H1 (cell line): ENCODE data around the gene SEMA5B. TPM values are rescaled to one million over a fixed set of nuclear protein-coding genes. Genes with fewer than 3 reads are reported as not detected.
A peak's percentile ranks its signal among the peaks of the same experiment; 100 is the strongest.

Experiments used
- CBX5 ChIP-seq: fragments of 300-800, 300-1000 bp; sonication (generic); IDR thresholded peaks from 2 replicates; pipeline ENCODE4 v1.7.1; 2016; ENCODE audit warnings: antibody characterized with exemption, low read length, low read depth
- CBX8 ChIP-seq: fragments of 300-800, 300-1000 bp; sonication (generic); IDR thresholded peaks from 2 replicates; pipeline ENCODE4 v1.7.1; 2016; ENCODE audit warnings: low read depth, low read length, borderline replicate concordance
- CTBP2 ChIP-seq: IDR thresholded peaks from 2 replicates; pipeline ENCODE4 v1.7.0; 2011; ENCODE audit warnings: borderline replicate concordance, mild to moderate bottlenecking, moderate library complexity, mixed read lengths, low read length; ENCODE audit not compliant: insufficient read depth, insufficient read length
- EGR1 ChIP-seq: IDR thresholded peaks from 2 replicates; pipeline ENCODE4 v1.6.1; 2011; ENCODE audit warnings: low read depth, low read length, borderline replicate concordance
- EZH2 ChIP-seq: fragments of 200-600 bp; sonication (generic); IDR thresholded peaks from 2 replicates; pipeline ENCODE4 v1.7.1; 2012; ENCODE audit warnings: low read depth, mild to moderate bottlenecking, moderate library complexity, low read length, inconsistent platforms; ENCODE audit not compliant: severe bottlenecking
- GTF2F1 ChIP-seq: IDR thresholded peaks from 2 replicates; pipeline ENCODE4 v1.6.1; 2012; ENCODE audit warnings: low read depth, low read length, improper control_type of control experiment, borderline replicate concordance
- HDAC2 ChIP-seq, 2 experiments: fragments of 300-600 bp in 1 of 2; sonication (generic) in 1 of 2; IDR thresholded peaks; 2 replicates each; pipeline ENCODE4 v1.6.1; 2011 to 2012; ENCODE audit warnings: low read depth in 2 of 2, low read length in 2 of 2, mild to moderate bottlenecking in 2 of 2, moderate library complexity in 2 of 2, borderline replicate concordance in 1 of 2, inconsistent platforms in 1 of 2
- HDAC6 ChIP-seq: IDR thresholded peaks from one replicate; pipeline ENCODE4 v1.7.1; 2012; ENCODE audit warnings: low read depth, mild to moderate bottlenecking, inconsistent platforms, low read length, moderate library complexity
- JUN ChIP-seq: IDR thresholded peaks from 2 replicates; pipeline ENCODE4 v1.6.1; 2011; ENCODE audit warnings: low read depth, mild to moderate bottlenecking, improper control_type of control experiment, low read length
- JUND ChIP-seq: IDR thresholded peaks from 2 replicates; pipeline ENCODE4 v1.6.1; 2011; ENCODE audit warnings: mild to moderate bottlenecking, improper control_type of control experiment, low read length
- KDM4A ChIP-seq: IDR thresholded peaks from one replicate; pipeline ENCODE4 v1.7.1; 2012; ENCODE audit warnings: low read depth, mild to moderate bottlenecking, moderate library complexity, low read length, inconsistent platforms; ENCODE audit not compliant: severe bottlenecking
- MAFK ChIP-seq: IDR thresholded peaks from 2 replicates; pipeline ENCODE4 v1.6.1; 2012; ENCODE audit warnings: low read depth, mild to moderate bottlenecking, improper control_type of control experiment, low read length
- NANOG ChIP-seq: IDR thresholded peaks from 2 replicates; pipeline ENCODE4 v1.6.1; 2011; ENCODE audit warnings: low read length, low read depth, mild to moderate bottlenecking, inconsistent platforms; ENCODE audit not compliant: insufficient read depth, poor library complexity, severe bottlenecking
- PHF8 ChIP-seq: fragments of 200-600 bp; sonication (generic); conservative IDR thresholded peaks from 2 replicates; pipeline ENCODE4 v1.7.1; 2012; ENCODE audit warnings: low read depth, mild to moderate bottlenecking, inconsistent platforms, low read length, moderate library complexity
- POLR2A ChIP-seq, 2 experiments: IDR thresholded peaks; 1 replicate in 1 of 2; 2 replicates in 1 of 2; pipeline ENCODE4 v1.6.1; 2011; ENCODE audit warnings: low read depth in 2 of 2, low read length in 2 of 2, mild to moderate bottlenecking in 2 of 2; ENCODE audit errors: control extremely low read depth in 1 of 2
- RAD21 ChIP-seq, 2 experiments: IDR thresholded peaks in 1 of 2; conservative IDR thresholded peaks in 1 of 2; 2 replicates each; pipeline ENCODE4 v1.6.1; 2011; ENCODE audit warnings: low read depth in 2 of 2, low read length in 2 of 2, improper control_type of control experiment in 1 of 2, inconsistent platforms in 1 of 2, mild to moderate bottlenecking in 1 of 2, moderate library complexity in 1 of 2
- SAP30 ChIP-seq: fragments of 300-600 bp; sonication (generic); IDR thresholded peaks from 2 replicates; pipeline ENCODE4 v1.7.1; 2012; ENCODE audit warnings: low read length, moderate library complexity, mild to moderate bottlenecking, inconsistent platforms; ENCODE audit not compliant: insufficient read depth, insufficient replicate concordance
- SIN3A ChIP-seq, 2 experiments: IDR thresholded peaks in 1 of 2; conservative IDR thresholded peaks in 1 of 2; 2 replicates each; pipeline ENCODE4 v1.6.1; 2011 to 2012; ENCODE audit warnings: low read length in 2 of 2, improper control_type of control experiment in 1 of 2, low read depth in 1 of 2, mild to moderate bottlenecking in 1 of 2
- SIX5 ChIP-seq: IDR thresholded peaks from 2 replicates; pipeline ENCODE4 v1.6.1; 2011; ENCODE audit warnings: mild to moderate bottlenecking, low read depth, low read length
- TCF12 ChIP-seq: IDR thresholded peaks from 2 replicates; pipeline ENCODE4 v1.6.1; 2011; ENCODE audit warnings: low read depth, mild to moderate bottlenecking, low read length
- YY1 ChIP-seq: IDR thresholded peaks from 2 replicates; pipeline ENCODE4 v1.6.1; 2011; ENCODE audit warnings: low read depth, mild to moderate bottlenecking, low read length
- polyA plus RNA-seq, 7 experiments: library from polyadenylated mRNA; depleted of rRNA in 3 of 7; stranded (reverse) in 5 of 7; unstranded in 2 of 7; fragments of >200 nt in 5 of 7; fragments of 200-250 nt in 2 of 7; gene quantifications; 1 replicate in 5 of 7; 2 replicates in 1 of 7; 4 replicates in 1 of 7; pipeline versions ENCODE4 v1.2.1 to v1.2.3, GENCODE V29; 2011 to 2013; ENCODE audit warnings: missing spikeins in 2 of 7, mixed read lengths in 2 of 7
- total RNA-seq: library from RNA; stranded (reverse); fragmentation: NEBNext Ultra II Directional; extraction: Animal tissue kit (Norgen Biotek cat#: 25700); gene quantifications from 2 replicates; pipeline ENCODE4 v1.2.1, GENCODE V29; 2021
- TF ChIP-seq, protein P1 (sequence below): IDR thresholded peaks from 2 replicates; pipeline ENCODE4 v1.6.1; 2011; ENCODE audit warnings: low read depth, mild to moderate bottlenecking, low read length; ENCODE audit not compliant: insufficient read depth

SEMA5B gene
- total and polyA plus RNA-seq, 2 of the 8 experiments (the other 6 are each of a cell fraction or from before 2014, with no cell fraction given): 13.1 to 22.4 TPM

DNA sequence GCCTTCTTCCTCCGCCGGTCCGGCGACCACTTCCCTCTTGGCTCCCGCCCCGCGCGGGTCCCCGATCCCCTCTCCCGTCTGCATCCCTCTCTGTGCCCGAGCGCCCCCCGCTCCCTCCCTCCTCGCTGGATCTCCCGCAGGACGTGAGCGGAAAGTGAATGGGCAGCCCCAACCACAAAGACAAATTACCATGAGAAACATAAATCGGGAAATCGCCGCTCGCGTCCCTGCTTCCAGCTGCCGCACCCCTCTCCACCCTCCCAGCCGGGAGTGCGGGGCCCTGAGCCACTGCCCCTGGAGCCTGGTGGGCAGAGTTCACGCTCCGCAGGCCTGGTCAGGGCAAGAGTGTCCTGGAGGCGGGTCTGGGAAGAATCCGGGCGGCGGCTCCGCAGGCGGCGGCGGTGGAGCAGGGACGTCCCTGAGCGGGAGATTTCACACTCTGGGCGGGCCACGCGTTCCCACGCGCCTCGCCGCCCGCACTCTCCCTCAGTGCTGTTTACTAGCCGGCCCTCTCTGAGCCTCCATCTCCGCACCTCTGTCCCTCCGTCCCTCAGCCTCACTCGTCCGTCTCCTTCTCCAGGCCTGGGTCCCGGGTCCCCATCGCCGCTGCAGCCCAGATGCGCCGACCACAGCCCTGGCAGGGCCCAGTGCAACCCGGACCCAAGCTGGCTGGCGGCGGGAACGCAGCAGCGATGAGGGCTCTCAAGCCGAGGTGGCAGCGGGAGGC is 835 bp downstream of the SEMA5B start (continued):
- TF ChIP-seq SAP30 (peak; percentile 53), MAFK (no peak), RAD21 (IDR thresholded peaks at IDR 0.05 in 1 of 2, conservative IDR thresholded peaks at IDR 0.05 in 1 of 2; ENCODE audit: low read depth in 2 of 2, low read length in 2 of 2) (peak in 1 of 2 experiments; percentile 19; a peak in 1 of 4 replicates), JUND (no peak), HDAC2 (IDR thresholded peaks at IDR 0.05; ENCODE audit: borderline replicate concordance in 1 of 2, low read depth in 2 of 2, low read length in 2 of 2) (peak; percentile 57 to 81; a peak in 1 of 4 replicates), JUN (no peak), EZH2 (no peak), CTBP2 (peak; percentile 90), TCF12 (0 out of 2 replicates have a peak, but pooled peaks have one; percentile 9), SIN3A (conservative IDR thresholded peaks at IDR 0.05 in 1 of 2, IDR thresholded peaks at IDR 0.05 in 1 of 2; ENCODE audit: low read depth in 1 of 2, low read length in 2 of 2) (0 out of 4 replicates have a peak, but pooled peaks have one; percentile 5 to 11), KDM4A (peak; percentile 97), EGR1 (peak; percentile 91), CBX8 (no peak), PHF8 (peak; percentile 58), GTF2F1 (no peak), HDAC6 (no peak), CBX5 (no peak), SIX5 (no peak), NANOG (no peak), POLR2A (IDR thresholded peaks at IDR 0.05; ENCODE audit: control extremely low read depth in 1 of 2, low read depth in 2 of 2, low read length in 2 of 2) (peak in 1 of 2 experiments; percentile 36; a peak in 1 of 3 replicates), YY1 (no peak)
- TF ChIP-seq, protein P1, sequence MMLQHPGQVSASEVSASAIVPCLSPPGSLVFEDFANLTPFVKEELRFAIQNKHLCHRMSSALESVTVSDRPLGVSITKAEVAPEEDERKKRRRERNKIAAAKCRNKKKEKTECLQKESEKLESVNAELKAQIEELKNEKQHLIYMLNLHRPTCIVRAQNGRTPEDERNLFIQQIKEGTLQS: no peak
